Stomach smooth muscle (tissue), 2 donors: Measurements from ENCODE around the gene SLIT2.

ENCODE experiments used
- H3K27ac ChIP-seq: one replicate; pipeline ENCODE4 v1.7.0; 2013; ENCODE audit warnings: mild to moderate bottlenecking, low read length, inconsistent platforms
- H3K27me3 ChIP-seq, 2 donors: one replicate each; pipeline ENCODE4 v1.7.0; 2013; ENCODE audit warnings: low read length in 2 of 2; ENCODE audit not compliant: insufficient read depth in 2 of 2, control insufficient read depth in 1 of 2
- H3K36me3 ChIP-seq, 2 donors: one replicate each; pipeline ENCODE4 v1.7.0; 2013; ENCODE audit warnings: low read length in 2 of 2; ENCODE audit not compliant: control insufficient read depth in 2 of 2, insufficient read depth in 2 of 2
- H3K4me1 ChIP-seq: one replicate; pipeline ENCODE4 v1.7.0; 2013; ENCODE audit warnings: low read length; ENCODE audit not compliant: control insufficient read depth, insufficient read depth
- H3K4me3 ChIP-seq, 2 donors: one replicate each; pipeline ENCODE4 v1.7.0; 2013; ENCODE audit warnings: low read length in 2 of 2
- H3K9ac ChIP-seq, 2 donors: one replicate each; pipeline ENCODE4 v1.7.0; 2013; ENCODE audit warnings: low read length in 2 of 2, mild to moderate bottlenecking in 1 of 2
- H3K9me3 ChIP-seq, 2 donors: one replicate each; pipeline ENCODE4 v1.7.0; 2013; ENCODE audit warnings: low read length in 2 of 2; ENCODE audit not compliant: control insufficient read depth in 2 of 2
- donor health status: healthy.
- donor health status: Pancreatic carcinoma.

SLIT2 gene

DNA sequence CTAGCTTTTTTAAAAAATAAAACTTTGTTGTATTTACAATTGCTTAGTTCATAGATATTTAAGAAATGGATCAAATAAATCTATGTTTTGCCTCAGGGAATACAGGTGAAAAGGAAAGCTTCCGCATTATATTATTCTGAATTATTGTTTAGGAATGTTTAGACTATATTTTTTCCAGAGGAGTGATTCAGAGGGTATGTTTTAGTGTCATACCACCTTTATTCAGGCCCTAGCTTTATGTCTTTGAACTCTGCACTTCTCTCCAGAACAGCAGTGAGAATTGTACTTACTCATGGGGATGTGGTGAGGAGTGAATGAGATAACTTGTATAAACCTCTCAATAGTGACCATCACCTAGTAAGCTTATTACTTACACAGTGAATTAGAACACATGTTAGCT, 14.0 kb downstream of the SLIT2 start:
- H3K9ac ChIP-seq: no peak overlapping the region
- H3K27ac ChIP-seq: no peak overlapping the region
- H3K36me3 ChIP-seq: no peaks in the 10 kb centered on the region
- H3K4me1 ChIP-seq: no peaks in the 10 kb centered on the region
- no peaks in the 10 kb centered on the region for H3K9me3 ChIP-seq
- no peak overlapping the region for H3K4me3 ChIP-seq
- no peaks in the 10 kb centered on the region for H3K27me3 ChIP-seq

DNA sequence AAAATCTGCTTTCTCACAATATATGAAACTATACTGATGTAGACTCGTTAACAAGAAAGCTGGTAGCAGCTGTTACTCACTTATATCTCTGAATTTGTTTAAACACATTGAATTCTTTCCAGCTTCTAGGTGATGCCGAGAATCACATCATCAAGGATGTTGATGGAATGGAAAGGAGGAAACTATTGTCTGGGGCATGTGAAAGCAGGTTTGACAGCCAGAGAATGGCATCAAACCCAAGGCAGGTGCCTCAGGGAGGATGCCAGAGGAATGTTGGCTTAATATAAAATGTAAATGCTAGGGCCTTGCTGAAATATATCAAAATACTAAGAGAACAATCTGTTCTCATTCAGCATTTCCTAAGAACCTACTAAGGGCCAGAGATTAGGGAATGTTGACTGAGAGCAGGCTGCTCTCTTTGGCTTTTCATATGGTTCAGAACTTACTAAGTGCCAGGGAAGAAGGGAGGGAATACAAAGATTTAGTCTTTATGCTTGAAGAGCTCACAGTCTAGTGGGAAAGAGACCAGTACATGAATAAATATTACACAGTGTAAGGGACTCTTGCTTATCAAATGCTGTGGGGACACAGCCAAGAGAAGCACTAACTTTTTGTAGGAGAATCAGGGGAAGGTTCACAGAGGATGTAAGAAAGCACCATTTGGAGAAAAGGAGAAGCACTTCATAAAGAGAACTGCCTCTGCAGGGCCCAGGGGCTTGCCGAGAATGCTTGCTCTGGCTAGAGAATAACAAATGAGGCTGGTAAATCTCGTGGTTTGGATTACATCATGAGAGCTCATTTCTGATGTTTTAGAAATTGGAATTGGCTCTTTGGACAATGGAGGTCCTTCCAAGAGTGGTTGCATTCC, 14.7 kb downstream of the SLIT2 start:
- Histone ChIP-seq H3K4me1 (no peaks in the 10 kb centered on the region), H3K27ac (no peak overlapping the region), H3K9ac (peak overlapping the region in 1 of 2 donors; percentile 23), H3K27me3 (no peaks in the 10 kb centered on the region), H3K4me3 (no peak overlapping the region), H3K36me3 (no peaks in the 10 kb centered on the region), H3K9me3 (no peaks in the 10 kb centered on the region)

DNA sequence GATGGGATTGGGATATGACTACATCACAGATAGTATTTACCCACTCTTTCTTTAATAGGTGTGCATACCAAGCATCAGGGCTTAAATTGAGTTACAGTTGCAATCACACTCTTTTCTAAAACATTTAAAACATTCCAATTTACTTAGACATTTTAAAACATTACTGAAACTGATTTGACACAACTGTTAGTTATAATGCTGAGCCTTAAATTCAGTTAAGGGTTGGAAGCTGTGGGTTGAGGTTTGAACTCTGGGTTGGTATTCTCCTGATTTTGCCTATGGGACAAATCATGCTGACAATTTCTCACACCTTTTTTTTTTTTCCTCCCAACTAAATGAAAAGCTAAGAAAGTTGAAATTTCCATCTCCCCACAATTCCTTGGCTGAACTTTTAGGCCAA, 16.3 kb downstream of the SLIT2 start:
- no peaks in the 10 kb centered on the region for H3K9me3 ChIP-seq
- H3K9ac ChIP-seq: no peak overlapping the region
- H3K4me3 ChIP-seq: no peak overlapping the region
- no peaks in the 10 kb centered on the region for H3K4me1 ChIP-seq
- H3K27ac ChIP-seq: no peak overlapping the region
- no peaks in the 10 kb centered on the region for H3K27me3 ChIP-seq
- no peaks in the 10 kb centered on the region for H3K36me3 ChIP-seq

DNA sequence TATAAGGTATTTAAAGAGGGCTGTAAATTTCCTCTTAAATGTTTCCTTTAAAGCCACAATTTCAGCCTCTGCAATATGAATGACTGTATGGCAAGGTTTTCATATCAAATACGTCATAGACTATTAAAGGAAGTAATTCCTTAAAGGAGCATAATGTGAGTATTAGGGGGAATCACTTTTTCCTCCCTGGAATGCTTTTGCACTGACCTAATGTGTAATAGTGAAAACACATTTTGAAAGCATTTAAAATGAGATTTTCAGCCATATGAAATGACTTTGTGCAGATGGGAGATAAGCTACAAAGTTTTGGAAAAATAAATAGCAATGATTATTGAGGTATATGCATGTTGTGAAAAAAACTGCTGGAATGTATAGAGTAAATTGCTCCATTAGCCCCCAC, 17.6 kb downstream of the SLIT2 start:
- H3K4me1 ChIP-seq: no peaks in the 10 kb centered on the region
- no peak overlapping the region for H3K9ac ChIP-seq
- no peaks in the 10 kb centered on the region for H3K36me3 ChIP-seq
- peaks cover 0 to 3% of the 10 kb centered on the region in 2 donors for H3K27me3 ChIP-seq
- H3K4me3 ChIP-seq: no peak overlapping the region
- no peaks in the 10 kb centered on the region for H3K9me3 ChIP-seq
- no peak overlapping the region for H3K27ac ChIP-seq

DNA sequence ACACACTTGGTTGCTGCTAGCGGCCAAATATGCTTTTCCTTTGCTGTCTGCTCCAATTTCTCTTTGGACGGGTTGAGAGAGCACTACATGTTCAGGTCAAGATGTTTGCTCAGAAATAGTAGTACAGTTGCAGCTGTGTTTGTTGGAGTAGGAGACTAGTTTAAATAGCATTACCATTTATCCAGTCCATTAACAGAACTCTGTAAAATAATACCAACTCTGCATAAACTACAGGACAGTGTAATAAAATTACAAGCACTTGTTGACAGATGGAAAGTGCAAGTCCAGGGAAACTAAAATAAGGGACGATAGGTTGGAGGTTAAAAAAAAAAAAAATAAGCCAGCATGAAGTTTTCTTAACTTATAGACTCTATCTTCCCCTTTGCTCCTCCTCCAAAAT, 20.2 kb downstream of the SLIT2 start:
- no peaks in the 10 kb centered on the region for H3K9me3 ChIP-seq
- H3K36me3 ChIP-seq: no peaks in the 10 kb centered on the region
- H3K4me3 ChIP-seq: no peak overlapping the region
- H3K9ac ChIP-seq: no peak overlapping the region
- no peak overlapping the region for H3K27ac ChIP-seq
- H3K27me3 ChIP-seq: peaks cover 0 to 3% of the 10 kb centered on the region in 2 donors
- no peaks in the 10 kb centered on the region for H3K4me1 ChIP-seq

GRCh38 chr4:20272411-20272872, 20.7 kb downstream of the SLIT2 start:
- Histone ChIP-seq H3K36me3 (no peaks in the 10 kb centered on the region), H3K4me3 (no peak overlapping the region), H3K4me1 (no peaks in the 10 kb centered on the region), H3K9ac (no peak overlapping the region), H3K27me3 (peaks cover 0 to 3% of the 10 kb centered on the region in 2 donors), H3K9me3 (no peaks in the 10 kb centered on the region), H3K27ac (no peak overlapping the region)

DNA sequence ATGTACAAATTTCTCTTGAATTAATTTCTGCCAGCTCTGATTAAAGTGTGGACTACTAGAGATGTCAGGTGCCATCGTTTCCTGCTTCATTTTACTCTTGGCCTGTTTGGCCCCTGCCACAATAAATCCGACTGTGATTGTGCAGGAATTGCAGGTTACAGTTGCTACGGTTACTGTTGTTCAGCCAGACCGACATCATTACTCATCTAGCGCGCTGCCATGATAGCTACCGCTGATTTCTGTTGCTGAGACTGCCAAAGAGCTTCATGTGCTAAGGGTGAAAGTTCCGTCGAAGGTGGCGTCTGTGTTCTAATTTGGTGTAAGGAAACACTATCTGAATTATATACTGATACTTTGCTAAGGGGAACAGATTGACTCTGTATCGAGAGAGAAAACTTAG, 22.1 kb downstream of the SLIT2 start:
- Histone ChIP-seq H3K9me3 (no peaks in the 10 kb centered on the region), H3K36me3 (no peaks in the 10 kb centered on the region), H3K27ac (no peak overlapping the region), H3K4me3 (no peak overlapping the region), H3K27me3 (peaks cover 0 to 3% of the 10 kb centered on the region in 2 donors), H3K9ac (no peak overlapping the region), H3K4me1 (no peaks in the 10 kb centered on the region)

DNA sequence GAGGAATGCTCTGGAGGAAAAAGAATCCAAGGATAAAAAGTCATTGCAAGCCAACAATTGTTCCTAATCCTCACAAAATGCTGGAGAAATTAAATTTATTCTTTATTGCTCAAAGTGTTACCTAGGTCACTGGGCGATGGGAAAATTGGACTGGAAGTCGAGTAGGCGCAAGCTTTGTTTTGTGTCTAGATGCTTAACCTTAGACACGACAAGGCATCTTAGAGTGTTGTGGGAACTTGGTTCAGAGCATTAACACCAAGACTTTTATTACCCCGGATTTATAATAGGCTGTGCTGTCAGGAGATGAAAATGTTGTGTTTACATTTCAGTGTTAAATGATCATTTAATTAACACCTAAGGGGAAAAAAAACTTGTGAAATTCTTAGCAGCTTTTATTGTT, 25.1 kb downstream of the SLIT2 start:
- H3K4me3 ChIP-seq: no peak overlapping the region
- H3K27ac ChIP-seq: no peak overlapping the region
- no peak overlapping the region for H3K9ac ChIP-seq
- H3K27me3 ChIP-seq: peaks cover 0 to 3% of the 10 kb centered on the region in 2 donors
- H3K9me3 ChIP-seq: no peaks in the 10 kb centered on the region
- H3K36me3 ChIP-seq: no peaks in the 10 kb centered on the region
- no peaks in the 10 kb centered on the region for H3K4me1 ChIP-seq

GRCh38 chr4:20278195-20278594, 26.5 kb downstream of the SLIT2 start:
- no peak overlapping the region for H3K9ac ChIP-seq
- no peaks in the 10 kb centered on the region for H3K9me3 ChIP-seq
- H3K4me1 ChIP-seq: no peaks in the 10 kb centered on the region
- no peak overlapping the region for H3K27ac ChIP-seq
- H3K27me3 ChIP-seq: peaks cover 0 to 3% of the 10 kb centered on the region in 2 donors
- no peaks in the 10 kb centered on the region for H3K36me3 ChIP-seq
- H3K4me3 ChIP-seq: no peak overlapping the region

DNA sequence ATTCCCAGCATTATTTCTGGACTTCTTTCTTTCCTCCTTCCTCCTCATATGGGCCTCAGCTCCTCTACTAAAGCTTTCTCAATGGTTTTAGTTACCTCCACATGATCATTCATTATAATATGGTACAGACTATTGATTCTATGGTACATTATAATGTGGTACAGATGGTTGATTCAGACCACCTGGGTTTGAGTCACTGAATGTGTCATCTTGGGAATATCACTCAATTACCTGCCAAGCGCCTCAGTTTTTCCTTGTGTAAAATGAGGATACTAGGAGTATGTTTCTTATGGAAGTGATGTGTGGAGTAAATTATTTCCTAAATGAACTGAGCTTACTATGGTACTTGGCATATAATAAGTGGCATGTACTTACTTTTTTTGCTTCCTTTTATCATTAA, 27.7 kb downstream of the SLIT2 start:
- H3K36me3 ChIP-seq: no peaks in the 10 kb centered on the region
- H3K9me3 ChIP-seq: no peaks in the 10 kb centered on the region
- H3K4me3 ChIP-seq: no peak overlapping the region
- no peaks in the 10 kb centered on the region for H3K4me1 ChIP-seq
- no peak overlapping the region for H3K27ac ChIP-seq
- no peak overlapping the region for H3K9ac ChIP-seq
- H3K27me3 ChIP-seq: no peaks in the 10 kb centered on the region

DNA sequence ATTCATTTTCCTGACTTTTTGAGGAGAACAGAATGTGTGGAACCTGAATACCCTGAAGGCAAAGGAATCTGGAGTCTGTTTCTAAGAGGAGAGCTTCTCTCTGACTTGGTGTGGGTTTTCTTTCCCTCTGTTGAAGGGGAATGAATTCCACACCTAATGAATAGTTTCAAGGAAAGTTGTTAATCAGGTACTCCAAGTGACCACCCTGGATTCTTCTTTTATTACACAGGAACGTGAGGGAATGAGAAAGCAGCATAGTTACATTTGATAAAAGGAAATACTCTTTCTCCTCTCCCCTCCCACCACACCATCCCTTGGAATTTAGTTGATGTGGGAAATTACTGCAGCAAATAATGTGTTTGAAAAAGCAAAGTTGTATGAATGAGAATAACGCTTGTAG, 29.7 kb downstream of the SLIT2 start:
- Histone ChIP-seq H3K36me3 (no peaks in the 10 kb centered on the region), H3K4me3 (no peak overlapping the region), H3K27ac (no peak overlapping the region), H3K9ac (no peak overlapping the region), H3K9me3 (no peaks in the 10 kb centered on the region), H3K4me1 (no peaks in the 10 kb centered on the region), H3K27me3 (no peaks in the 10 kb centered on the region)
